ENCODE measurements around the gene SIX2. TPM values are rescaled to one million over a fixed set of nuclear protein-coding genes. Genes with fewer than 3 reads are reported as not detected.

SIX2 gene
- total and polyA plus RNA-seq, 2 experiments from 2014 or later, result 0.87 to 1.3 TPM

GRCh38 chr2:45011621-45012602, 2.7 kb upstream of the SIX2 start:
- H3K9me3 Mint-ChIP-seq, result peaks cover 4% of the 10 kb centered on the region; the same call in 2 of the 3 replicates
- H3K27me3 Mint-ChIP-seq (ENCODE audit: insufficient read depth, low read depth, poor library complexity), result peaks cover 76% of the 10 kb centered on the region
- peaks cover 37% of the 10 kb centered on the region for H3K4me1 Mint-ChIP-seq
- Histone ChIP-seq H3F3A (replicated peaks; ENCODE audit: low read depth) (peaks cover 15% of the 10 kb centered on the region; the same call in 1 of the 2 replicates), H2AFZ (no peak overlapping the region), H3K4me2 (no peak overlapping the region; the same call in 1 of the 2 replicates), H3K9me2 (ENCODE audit: insufficient read depth) (no peaks in the 10 kb centered on the region), H3K79me2 (replicated peaks; ENCODE audit: insufficient read depth) (no peaks in the 10 kb centered on the region), H3K27ac (ENCODE audit: low read depth) (no peak overlapping the region), H3K36me3 (ENCODE audit: insufficient read depth) (no peaks in the 10 kb centered on the region), H3K4me1 (ENCODE audit: insufficient read depth) (peaks cover 32% of the 10 kb centered on the region), H4K20me1 (replicated peaks; ENCODE audit: insufficient read depth) (peaks cover 18% of the 10 kb centered on the region; the same call in 1 of the 2 replicates), H3K27me3 (ENCODE audit: insufficient read depth) (peaks cover 86% of the 10 kb centered on the region), H3K4me3 (no peak overlapping the region; the same call in 1 of the 2 replicates)
- ATAC-seq (no peak), DNase-seq (ENCODE audit: low spot score) (no peak)
- H3K4me3 Mint-ChIP-seq, result peak overlapping the region; percentile 63; the same call in 2 of the 3 replicates
- TF ChIP-seq EZH2 (IDR thresholded peaks at IDR 0.05; ENCODE audit: low read depth, unreplicated experiment) (peak; percentile 50), CREB1 (CRISPR knock-in tag; IDR thresholded peaks at IDR 0.05; ENCODE audit: low read depth) (no peak)
- H3K27ac Mint-ChIP-seq, result no peak overlapping the region
- H3K36me3 Mint-ChIP-seq (ENCODE audit: low read depth), result peaks cover 3% of the 10 kb centered on the region; the same call in 1 of the 3 replicates

GRCh38 chr2:45011121-45011520, 1.9 kb upstream of the SIX2 start:
- H3K36me3 Mint-ChIP-seq (ENCODE audit: low read depth), result peaks cover 3% of the 10 kb centered on the region; the same call in 1 of the 3 replicates
- peak overlapping the region; percentile 92 for H3K4me2 ChIP-seq
- no peak overlapping the region for H2AFZ ChIP-seq
- H4K20me1 ChIP-seq (replicated peaks; ENCODE audit: insufficient read depth), result peaks cover 22% of the 10 kb centered on the region; the same call in 1 of the 2 replicates
- peaks cover 94% of the 10 kb centered on the region for H3K27me3 ChIP-seq (ENCODE audit: insufficient read depth)
- peaks cover 7% of the 10 kb centered on the region; the same call in 2 of the 3 replicates for H3K9me3 Mint-ChIP-seq
- peaks cover 17% of the 10 kb centered on the region; the same call in 1 of the 2 replicates for H3F3A ChIP-seq (replicated peaks; ENCODE audit: low read depth)
- no peaks in the 10 kb centered on the region for H3K79me2 ChIP-seq (replicated peaks; ENCODE audit: insufficient read depth)
- H3K4me3 ChIP-seq, result peak overlapping the region; percentile 82
- H3K36me3 ChIP-seq (ENCODE audit: insufficient read depth), result no peaks in the 10 kb centered on the region
- H3K4me1 ChIP-seq (ENCODE audit: insufficient read depth), result peaks cover 32% of the 10 kb centered on the region
- no peak overlapping the region for H3K27ac ChIP-seq (ENCODE audit: low read depth)
- peaks cover 40% of the 10 kb centered on the region for H3K4me1 Mint-ChIP-seq
- no peaks in the 10 kb centered on the region for H3K9me2 ChIP-seq (ENCODE audit: insufficient read depth)
- TF ChIP-seq STAT1 (IDR thresholded peaks at IDR 0.05; ENCODE audit: unreplicated experiment) (no peak), JUNB (IDR thresholded peaks at IDR 0.05; ENCODE audit: unreplicated experiment) (no peak), EZH2 (IDR thresholded peaks at IDR 0.05; ENCODE audit: low read depth, unreplicated experiment) (peak; percentile 80), EZH2phosphoT487 (IDR thresholded peaks at IDR 0.05; ENCODE audit: unreplicated experiment) (peak; percentile 1)
- no peak for ATAC-seq
- no peak for DNase-seq (ENCODE audit: low spot score)
- H3K4me3 Mint-ChIP-seq, result peak overlapping the region; percentile 76
- H3K27ac Mint-ChIP-seq, result no peak overlapping the region
- peaks cover 83% of the 10 kb centered on the region for H3K27me3 Mint-ChIP-seq (ENCODE audit: insufficient read depth, low read depth, poor library complexity)

GRCh38 chr2:45010702-45011012, 1.4 kb upstream of the SIX2 start:
- peak overlapping the region; percentile 76 for H3K4me3 Mint-ChIP-seq
- Histone ChIP-seq H4K20me1 (replicated peaks; ENCODE audit: insufficient read depth) (peaks cover 22% of the 10 kb centered on the region; the same call in 1 of the 2 replicates), H3K9me2 (ENCODE audit: insufficient read depth) (no peaks in the 10 kb centered on the region), H2AFZ (peak overlapping the region; percentile 96), H3K79me2 (replicated peaks; ENCODE audit: insufficient read depth) (no peaks in the 10 kb centered on the region), H3K4me2 (peak overlapping the region; percentile 92), H3K4me3 (peak overlapping the region; percentile 82), H3K27me3 (ENCODE audit: insufficient read depth) (peaks cover 94% of the 10 kb centered on the region), H3K27ac (ENCODE audit: low read depth) (no peak overlapping the region), H3K36me3 (ENCODE audit: insufficient read depth) (no peaks in the 10 kb centered on the region), H3F3A (replicated peaks; ENCODE audit: low read depth) (peaks cover 20% of the 10 kb centered on the region; the same call in 1 of the 2 replicates), H3K4me1 (ENCODE audit: insufficient read depth) (peaks cover 32% of the 10 kb centered on the region)
- DNase-seq (ENCODE audit: low spot score), result no peak
- no peak for ATAC-seq
- peaks cover 88% of the 10 kb centered on the region for H3K27me3 Mint-ChIP-seq (ENCODE audit: insufficient read depth, low read depth, poor library complexity)
- H3K36me3 Mint-ChIP-seq (ENCODE audit: low read depth), result peaks cover 4% of the 10 kb centered on the region; the same call in 2 of the 3 replicates
- TF ChIP-seq POLR2AphosphoS5 (IDR thresholded peaks at IDR 0.05; ENCODE audit: low read depth), result no peak
- TF ChIP-seq CTCF (conservative IDR thresholded peaks at IDR 0.05; ENCODE audit: low read depth in 2 of 2), result no peak
- TF ChIP-seq ZNF331 (CRISPR knock-in tag; IDR thresholded peaks at IDR 0.05; ENCODE audit: low read depth), result no peak
- peaks cover 41% of the 10 kb centered on the region for H3K4me1 Mint-ChIP-seq
- H3K9me3 Mint-ChIP-seq, result peaks cover 7% of the 10 kb centered on the region; the same call in 2 of the 3 replicates
- H3K27ac Mint-ChIP-seq, result no peak overlapping the region
